Lower leg skin (tissue), 4 donors: ENCODE data around the gene TGM1. TPM values are rescaled to one million over a fixed set of nuclear protein-coding genes. Genes with fewer than 3 reads are reported as not detected.

Experiments
- DNase-seq, 2 donors: peaks; one replicate each; pipeline ENCODE4 v3.0.0-alpha.2; 2019; ENCODE audit warnings: low spot score in 2 of 2
- H3K4me3 ChIP-seq: fragments of 200-600 bp; sonication (generic); 2 replicates; pipeline ENCODE4 v1.5.1; 2017; ENCODE audit warnings: mild to moderate bottlenecking, low read depth; ENCODE audit not compliant: poor library complexity, severe bottlenecking
- CTCF ChIP-seq, 3 donors: fragments of 450-650 bp; IDR thresholded peaks; one replicate each; pipeline ENCODE4 v1.5.1; 2016; ENCODE audit warnings: antibody characterized with exemption in 3 of 3, mild to moderate bottlenecking in 3 of 3, moderate library complexity in 2 of 3
- POLR2A ChIP-seq, 2 donors: fragments of 450-650 bp; IDR thresholded peaks; one replicate each; pipeline ENCODE4 v1.6.1; 2016 to 2017; ENCODE audit warnings: antibody characterized with exemption in 2 of 2, mild to moderate bottlenecking in 1 of 2, moderate library complexity in 1 of 2
- WGBS, 2 donors: methylation state at CpG; one replicate each; pipeline ENCODE4 v1.1.5; 2018; 5-methylcytosine and 5-hydroxymethylcytosine counted together
- intact Hi-C: fragments of 100-400 bp; cut with DNase I; formaldehyde crosslinking; loops from one replicate; pipeline ENCODE4 v1.15.0; 2023; ENCODE audit warnings: low total_unique reads
- total RNA-seq, 4 donors: library from RNA; depleted of rRNA; stranded (reverse); fragments of >200 nt; gene quantifications; one replicate each; pipeline ENCODE4 v1.1.0, GENCODE V29; 2016

Gene TGM1
- total RNA-seq, 4 donors from 2014 or later, result 160 to 283 (median 235) TPM

- 98% methylated on average over 5 of the region's 5 CpGs for WGBS, 2 donors
- intact Hi-C loops, result no loop called here
- no peak for DNase-seq
- TF ChIP-seq POLR2A (IDR thresholded peaks at IDR 0.05), result no peak
- no peak for TF ChIP-seq CTCF (IDR thresholded peaks at IDR 0.05)
- no peak overlapping the region for H3K4me3 ChIP-seq
Observed at GRCh38 chr14:24286996-24287395, 24.0 kb upstream of the TGM1 start.

GRCh38 chr14:24285351-24285750 lies 22.4 kb upstream of the TGM1 start:
- WGBS, 2 donors, result 45 to 55% methylated on average over 4 of the region's 4 CpGs
- no peak for DNase-seq
- intact Hi-C loops, result no loop called here
- TF ChIP-seq POLR2A (IDR thresholded peaks at IDR 0.05), result no peak
- TF ChIP-seq CTCF (IDR thresholded peaks at IDR 0.05), result no peak
- H3K4me3 ChIP-seq, result no peak overlapping the region

- no peak overlapping the region for H3K4me3 ChIP-seq
- intact Hi-C loops, result no loop called here
- TF ChIP-seq POLR2A (IDR thresholded peaks at IDR 0.05), result no peak
- TF ChIP-seq CTCF (IDR thresholded peaks at IDR 0.05), result no peak
- no peak for DNase-seq
- 58 to 65% methylated on average over 11 of the region's 11 CpGs for WGBS, 2 donors
Observed at GRCh38 chr14:24284501-24285035, 21.6 kb upstream of the TGM1 start.

- intact Hi-C loops, result no loop called here
- TF ChIP-seq POLR2A (IDR thresholded peaks at IDR 0.05) (no peak), CTCF (IDR thresholded peaks at IDR 0.05) (no peak)
- WGBS, 2 donors, result 77 to 91% methylated on average over 5 of the region's 5 CpGs
- H3K4me3 ChIP-seq, result no peak overlapping the region
- DNase-seq, result no peak
Observed at GRCh38 chr14:24283796-24284460, 21.0 kb upstream of the TGM1 start.

- no peak for DNase-seq
- WGBS, 2 donors, result 83 to 100% methylated on average over 3 of the region's 3 CpGs
- intact Hi-C loops, result no loop called here
- no peak overlapping the region for H3K4me3 ChIP-seq
- TF ChIP-seq CTCF (IDR thresholded peaks at IDR 0.05), result no peak
- TF ChIP-seq POLR2A (IDR thresholded peaks at IDR 0.05), result no peak
Observed at GRCh38 chr14:24282736-24283135, 19.8 kb upstream of the TGM1 start.

- H3K4me3 ChIP-seq, result no peak overlapping the region
- 88 to 97% methylated on average over 7 of the region's 7 CpGs for WGBS, 2 donors
- no peak for DNase-seq
- intact Hi-C loops, result no loop called here
- TF ChIP-seq POLR2A (IDR thresholded peaks at IDR 0.05) (no peak), CTCF (IDR thresholded peaks at IDR 0.05) (no peak)
Observed at GRCh38 chr14:24281636-24282035, 18.7 kb upstream of the TGM1 start.
